Endothelial cell (in vitro differentiated cells): Measurements from ENCODE around the gene LARP4B. TPM values are rescaled to one million over a fixed set of nuclear protein-coding genes. Genes with fewer than 3 reads are reported as not detected.

ENCODE experiments used
- DNase-seq: peaks from one replicate; pipeline ENCODE4 v3.0.0; 2021; ENCODE audit warnings: low spot score
- H3K27ac Mint-ChIP-seq: one replicate; pipeline ENCODE4 v1.8.0; 2021; ENCODE audit warnings: mixed read lengths, inconsistent platforms; ENCODE audit not compliant: unreplicated experiment
- H3K27me3 Mint-ChIP-seq: one replicate; pipeline ENCODE4 v1.8.0; 2021; ENCODE audit warnings: mild to moderate bottlenecking, moderate library complexity, mixed read lengths, inconsistent platforms; ENCODE audit not compliant: unreplicated experiment
- H3K36me3 Mint-ChIP-seq: one replicate; pipeline ENCODE4 v1.8.0; 2021; ENCODE audit warnings: mild to moderate bottlenecking, low read depth, mixed read lengths, inconsistent platforms; ENCODE audit not compliant: unreplicated experiment
- H3K4me1 Mint-ChIP-seq: one replicate; pipeline ENCODE4 v1.8.0; 2021; ENCODE audit warnings: mild to moderate bottlenecking, mixed read lengths, inconsistent platforms; ENCODE audit not compliant: unreplicated experiment
- H3K4me3 Mint-ChIP-seq: one replicate; pipeline ENCODE4 v1.8.0; 2021; ENCODE audit warnings: mild to moderate bottlenecking, mixed read lengths, inconsistent platforms; ENCODE audit not compliant: unreplicated experiment
- H3K9me3 Mint-ChIP-seq: one replicate; pipeline ENCODE4 v1.8.0; 2021; ENCODE audit warnings: mixed read lengths, inconsistent platforms; ENCODE audit not compliant: unreplicated experiment
- total RNA-seq: library from RNA; stranded (reverse); fragmentation: NEBNext Ultra II Directional; extraction: Animal tissue kit (Norgen Biotek cat#: 25700); gene quantifications from one replicate; pipeline ENCODE4 v1.2.1, GENCODE V29; 2021; ENCODE audit not compliant: unreplicated experiment
- TF ChIP-seq, protein P1 (sequence below): fragments of 200-600 bp; sonication (generic); IDR thresholded peaks from one replicate; pipeline ENCODE4 v1.5.0; 2021; ENCODE audit warnings: antibody characterized with exemption; ENCODE audit not compliant: unreplicated experiment

LARP4B gene
- total RNA-seq, 1 donor from 2014 or later: 91.8 TPM

DNA sequence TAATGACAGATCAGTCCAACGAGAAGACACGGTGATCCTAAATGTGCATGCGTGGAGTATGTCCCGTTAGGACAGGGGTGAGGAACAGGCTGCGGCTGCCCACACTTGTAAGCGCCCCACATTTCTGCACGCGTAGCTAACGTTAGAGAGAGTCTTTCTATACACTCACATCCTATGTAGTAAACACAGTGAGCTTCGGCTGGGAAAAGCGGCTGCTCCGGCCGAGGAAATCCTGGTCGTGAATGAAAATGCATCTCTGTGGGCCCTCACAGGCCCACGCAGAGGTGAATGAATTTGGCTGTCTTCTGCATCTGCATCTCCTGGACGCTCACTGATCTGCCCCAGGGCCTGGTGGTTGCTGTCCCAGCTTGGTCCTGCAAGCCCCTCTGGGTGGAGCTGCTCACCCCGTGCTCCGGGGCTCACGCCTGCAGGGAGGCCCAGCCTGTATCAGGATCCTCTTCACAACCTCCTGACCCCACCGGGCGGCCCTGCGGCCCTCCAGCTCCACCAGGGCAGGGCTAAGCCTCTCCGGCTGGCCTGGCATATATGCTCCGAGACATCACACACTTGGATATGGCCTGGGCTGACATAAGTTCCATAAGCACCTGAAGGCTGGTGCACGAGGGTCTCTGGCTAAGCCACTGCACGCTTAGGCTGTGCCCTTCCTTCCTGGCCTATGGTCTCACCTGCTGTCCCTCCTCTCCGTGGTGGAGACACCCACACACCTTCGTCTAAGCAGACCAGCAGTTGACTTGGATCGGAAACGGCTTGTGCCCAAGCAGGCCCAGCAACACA is 124.1 kb downstream of the LARP4B start:
- Mint-ChIP-seq H3K27ac (peak overlapping the region; percentile 23), H3K4me3 (peak overlapping the region; percentile 81), H3K27me3 (peaks cover 13% of the 10 kb centered on the region), H3K4me1 (no peaks in the 10 kb centered on the region), H3K9me3 (no peaks in the 10 kb centered on the region), H3K36me3 (peaks cover 38% of the 10 kb centered on the region)
- DNase-seq: no peak
- TF ChIP-seq, protein P1, sequence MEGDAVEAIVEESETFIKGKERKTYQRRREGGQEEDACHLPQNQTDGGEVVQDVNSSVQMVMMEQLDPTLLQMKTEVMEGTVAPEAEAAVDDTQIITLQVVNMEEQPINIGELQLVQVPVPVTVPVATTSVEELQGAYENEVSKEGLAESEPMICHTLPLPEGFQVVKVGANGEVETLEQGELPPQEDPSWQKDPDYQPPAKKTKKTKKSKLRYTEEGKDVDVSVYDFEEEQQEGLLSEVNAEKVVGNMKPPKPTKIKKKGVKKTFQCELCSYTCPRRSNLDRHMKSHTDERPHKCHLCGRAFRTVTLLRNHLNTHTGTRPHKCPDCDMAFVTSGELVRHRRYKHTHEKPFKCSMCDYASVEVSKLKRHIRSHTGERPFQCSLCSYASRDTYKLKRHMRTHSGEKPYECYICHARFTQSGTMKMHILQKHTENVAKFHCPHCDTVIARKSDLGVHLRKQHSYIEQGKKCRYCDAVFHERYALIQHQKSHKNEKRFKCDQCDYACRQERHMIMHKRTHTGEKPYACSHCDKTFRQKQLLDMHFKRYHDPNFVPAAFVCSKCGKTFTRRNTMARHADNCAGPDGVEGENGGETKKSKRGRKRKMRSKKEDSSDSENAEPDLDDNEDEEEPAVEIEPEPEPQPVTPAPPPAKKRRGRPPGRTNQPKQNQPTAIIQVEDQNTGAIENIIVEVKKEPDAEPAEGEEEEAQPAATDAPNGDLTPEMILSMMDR: no peak

DNA sequence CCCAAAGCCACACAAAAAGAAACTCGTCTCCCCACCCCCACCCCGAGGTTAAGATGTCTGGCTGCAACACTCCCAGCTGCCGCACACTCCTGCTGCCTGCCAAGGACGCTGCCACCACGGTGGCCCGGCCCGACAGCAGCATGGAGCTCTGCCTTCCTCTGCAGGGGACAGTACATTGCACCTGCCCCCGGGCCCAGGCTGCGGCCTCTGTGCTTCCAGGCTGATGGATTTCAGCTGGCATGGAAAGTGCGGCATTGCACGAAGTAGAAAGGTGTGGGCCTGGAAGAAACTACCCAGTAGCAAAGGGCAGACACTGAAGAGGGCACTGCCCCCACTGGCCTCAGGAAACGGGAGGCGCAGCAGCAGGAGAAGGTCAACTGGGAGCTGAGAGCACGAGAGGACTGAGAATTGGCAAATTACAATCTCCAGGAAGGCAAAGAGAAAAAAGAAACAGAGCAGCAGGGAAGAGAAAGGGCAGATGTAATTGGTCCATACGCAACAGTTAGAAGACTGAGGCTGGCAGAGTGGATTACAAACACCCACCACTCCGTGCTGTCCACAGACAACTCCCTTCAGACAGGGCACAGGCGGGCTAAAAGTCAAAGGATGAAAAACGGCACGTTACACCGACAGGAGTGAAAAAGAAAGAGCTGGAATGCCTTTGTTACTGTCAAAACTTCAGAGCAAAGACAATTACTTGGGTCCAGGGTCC is 124.9 kb downstream of the LARP4B start:
- no peak for DNase-seq
- Mint-ChIP-seq H3K4me3 (peak overlapping the region; percentile 81), H3K9me3 (no peaks in the 10 kb centered on the region), H3K27ac (no peak overlapping the region), H3K36me3 (peaks cover 32% of the 10 kb centered on the region), H3K27me3 (peaks cover 15% of the 10 kb centered on the region), H3K4me1 (no peaks in the 10 kb centered on the region)
- TF ChIP-seq, protein P1: no peak

DNA sequence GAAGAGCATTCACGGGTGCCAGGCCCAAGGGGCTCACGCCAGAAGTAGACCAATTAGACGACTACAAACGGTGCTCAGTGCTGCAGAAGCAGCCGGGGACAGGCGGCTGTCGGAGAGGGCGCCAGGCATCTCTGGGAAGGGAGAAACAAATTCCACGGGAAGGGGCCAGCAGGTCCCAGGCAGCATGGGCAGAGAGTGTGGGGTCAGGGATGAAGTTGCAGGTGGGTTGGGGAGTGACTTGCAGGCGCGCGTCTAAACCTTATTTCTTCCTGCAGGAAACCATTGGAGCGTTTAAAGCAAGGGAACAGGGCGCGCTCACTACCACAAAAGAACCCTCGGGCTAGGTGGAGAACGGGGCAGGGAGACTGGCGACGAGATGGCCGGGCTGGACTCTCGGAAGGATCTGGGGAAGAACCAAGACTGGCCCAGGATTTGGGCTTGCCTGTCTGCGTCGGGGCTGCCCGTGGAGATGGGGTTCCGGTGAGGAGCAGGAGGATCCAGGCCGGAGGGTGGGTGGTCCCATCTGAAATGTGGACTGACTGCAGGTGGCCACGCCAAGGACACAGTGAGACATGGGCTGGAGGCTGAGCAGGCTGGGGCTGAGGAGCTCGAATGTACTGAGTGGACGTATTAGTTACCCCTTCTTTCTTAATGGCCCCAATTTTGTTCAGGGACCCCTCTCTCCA is 125.7 kb downstream of the LARP4B start:
- Mint-ChIP-seq H3K36me3 (peaks cover 32% of the 10 kb centered on the region), H3K9me3 (no peaks in the 10 kb centered on the region), H3K4me3 (no peak overlapping the region), H3K27ac (no peak overlapping the region), H3K27me3 (peaks cover 17% of the 10 kb centered on the region), H3K4me1 (no peaks in the 10 kb centered on the region)
- TF ChIP-seq, protein P1: no peak
- no peak for DNase-seq

DNA sequence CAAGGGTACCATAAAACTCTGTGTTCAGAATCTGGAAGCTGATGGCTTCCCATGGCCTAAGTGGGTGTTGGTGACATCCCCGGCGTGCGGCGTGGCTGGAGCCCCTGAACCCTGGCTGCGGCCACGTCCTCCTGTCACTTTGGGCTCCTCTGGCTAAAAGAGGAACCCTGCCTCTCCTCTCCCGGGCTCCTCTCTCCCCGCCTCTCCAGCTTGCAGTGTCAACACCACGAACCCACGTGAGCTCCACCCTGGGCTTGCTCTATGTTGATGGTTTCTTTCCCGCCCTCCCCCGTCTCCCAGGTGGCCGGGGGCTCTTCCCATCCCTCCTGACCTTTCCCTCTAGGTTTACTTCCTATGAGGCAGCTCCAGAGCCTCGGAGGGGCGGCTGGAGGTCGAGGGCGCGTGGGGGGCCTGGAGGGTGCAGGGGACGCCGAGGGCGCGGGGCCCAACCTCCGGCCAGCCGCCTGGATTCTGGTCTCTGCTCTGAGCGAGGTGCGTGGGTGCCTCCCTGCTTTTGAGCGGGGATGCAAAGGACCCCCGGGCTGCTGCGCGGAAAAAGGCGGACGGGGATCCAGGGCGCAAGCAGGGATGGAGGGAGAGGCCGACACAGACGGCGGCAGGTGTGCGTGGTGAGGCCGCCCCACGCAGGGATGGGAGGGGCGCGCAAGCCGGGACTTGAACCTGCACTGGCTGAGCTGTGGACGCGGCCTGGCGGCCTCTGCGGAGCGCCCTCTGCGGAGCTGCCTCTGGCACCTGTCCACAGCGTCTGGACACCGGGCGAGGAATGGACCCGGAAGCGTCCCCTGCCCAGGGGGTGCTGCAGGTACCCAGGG is 126.5 kb downstream of the LARP4B start:
- Mint-ChIP-seq H3K9me3 (no peaks in the 10 kb centered on the region), H3K36me3 (peaks cover 36% of the 10 kb centered on the region), H3K27me3 (peaks cover 17% of the 10 kb centered on the region), H3K4me1 (no peaks in the 10 kb centered on the region), H3K4me3 (no peak overlapping the region), H3K27ac (no peak overlapping the region)
- TF ChIP-seq, protein P1: no peak
- DNase-seq: no peak
